Fibroblast of villous mesenchyme (primary cell): ENCODE results near the gene COG5. TPM values are rescaled to one million over a fixed set of nuclear protein-coding genes. Genes with fewer than 3 reads are reported as not detected.

ENCODE experiments used
- DNase-seq: peaks from one replicate; pipeline ENCODE4 v3.0.0-alpha.2; 2010; ENCODE audit warnings: low read depth
- H3K4me3 ChIP-seq: 2 replicates; pipeline ENCODE4 v1.5.1; 2011; ENCODE audit warnings: low read depth, mild to moderate bottlenecking, low read length
- CTCF ChIP-seq: IDR thresholded peaks from 2 replicates; pipeline ENCODE4 v1.5.1; 2012; ENCODE audit warnings: low read depth, mild to moderate bottlenecking, low read length; ENCODE audit not compliant: insufficient read depth
- total RNA-seq: library from RNA; depleted of rRNA; stranded (reverse); fragments of >200 nt; gene quantifications from 2 replicates; pipeline ENCODE4 v1.2.3, GENCODE V29; 2012

COG5 gene
- total RNA-seq, 1 donor, result 32.0 TPM

- DNase-seq, result no peak
- H3K4me3 ChIP-seq, result no peak overlapping the region
- no peak for TF ChIP-seq CTCF
Measured at GRCh38 chr7:107264723-107265122, 299.0 kb downstream of the COG5 start.

- no peak for TF ChIP-seq CTCF
- peak; percentile 3 for DNase-seq
Measured at GRCh38 chr7:107262857-107263256, 300.9 kb downstream of the COG5 start.

GRCh38 chr7:107258737-107259136, 305.0 kb downstream of the COG5 start:
- no peak for TF ChIP-seq CTCF
- no peak for DNase-seq
- H3K4me3 ChIP-seq, result no peak overlapping the region

More at GRCh38 chr7:107262857-107263256, 300.9 kb downstream of the COG5 start:
- H3K4me3 ChIP-seq, result no peak overlapping the region

GRCh38 chr7:107255602-107256001, 308.1 kb downstream of the COG5 start:
- H3K4me3 ChIP-seq, result no peak overlapping the region
- DNase-seq, result no peak
- TF ChIP-seq CTCF, result no peak

- H3K4me3 ChIP-seq, result no peak overlapping the region
- TF ChIP-seq CTCF, result no peak
- no peak for DNase-seq
Measured at GRCh38 chr7:107254398-107254985, 309.2 kb downstream of the COG5 start.

- no peak overlapping the region for H3K4me3 ChIP-seq
- TF ChIP-seq CTCF, result no peak
- no peak for DNase-seq
Measured at GRCh38 chr7:107253599-107253998, 310.1 kb downstream of the COG5 start.

- TF ChIP-seq CTCF, result no peak
- H3K4me3 ChIP-seq, result no peak overlapping the region
- DNase-seq, result no peak
Measured at GRCh38 chr7:107251963-107252362, 311.8 kb downstream of the COG5 start.
